Lower lobe of right lung (tissue), 2 donors: ENCODE measurements around the gene STXBP4. TPM values are rescaled to one million over a fixed set of nuclear protein-coding genes. Genes with fewer than 3 reads are reported as not detected.

ENCODE experiments used
- ATAC-seq, 2 donors: fragments of 200-7000 bp; cut with Tn5 transposase; one replicate each; pipeline ENCODE4 v1.9.1; 2020 to 2022; ENCODE audit warnings: mild to moderate bottlenecking in 2 of 2, moderate library complexity in 2 of 2
- DNase-seq: peaks from one replicate; pipeline ENCODE4 v3.0.0-alpha.2; 2020
- H3K27ac ChIP-seq: fragments of 200-600 bp; one replicate; pipeline ENCODE4 v1.8.0; 2022
- H3K27me3 ChIP-seq: fragments of 200-600 bp; one replicate; pipeline ENCODE4 v1.8.0; 2022; ENCODE audit warnings: low read depth
- H3K36me3 ChIP-seq: fragments of 200-600 bp; one replicate; pipeline ENCODE4 v1.8.0; 2022; ENCODE audit warnings: mild to moderate bottlenecking
- H3K4me1 ChIP-seq: fragments of 200-600 bp; one replicate; pipeline ENCODE4 v1.8.0; 2022
- H3K4me3 ChIP-seq: fragments of 200-600 bp; one replicate; pipeline ENCODE4 v1.8.0; 2022; ENCODE audit warnings: mild to moderate bottlenecking
- H3K9me3 ChIP-seq: fragments of 200-600 bp; one replicate; pipeline ENCODE4 v1.8.0; 2022
- CTCF ChIP-seq: fragments of 200-600 bp; IDR thresholded peaks from one replicate; pipeline ENCODE4 v1.8.0; 2022; ENCODE audit warnings: antibody characterized with exemption, mild to moderate bottlenecking
- intact Hi-C: fragments of 100-400 bp; cut with DNase I; formaldehyde crosslinking; loops from one replicate; pipeline ENCODE4 v1.11.0; 2022
- total RNA-seq: library from RNA; stranded (reverse); fragmentation: NEBNext Ultra II Directional; extraction: Animal tissue kit (Norgen Biotek cat#: 25700); gene quantifications from one replicate; pipeline ENCODE4 v1.2.1, GENCODE V29; 2021
- donor health status: DM: no; HTN: yes; CAD: no; lungs with severe emphysema.

STXBP4 gene
- total RNA-seq, 1 donor from 2014 or later = 11.8 TPM

GRCh38 chr17:55210292-55210691 lies 241.7 kb downstream of the STXBP4 start:
- intact Hi-C loops = no loop called here
- TF ChIP-seq CTCF = no peak
- H3K36me3 ChIP-seq = no peaks in the 10 kb centered on the region
- H3K27me3 ChIP-seq = no peaks in the 10 kb centered on the region
- DNase-seq (no peak), ATAC-seq (no peak)
- no peak overlapping the region for H3K27ac ChIP-seq
- H3K4me3 ChIP-seq = no peak overlapping the region
- no peaks in the 10 kb centered on the region for H3K4me1 ChIP-seq
- H3K9me3 ChIP-seq = no peaks in the 10 kb centered on the region

- no peak for TF ChIP-seq CTCF
- no peak overlapping the region for H3K4me3 ChIP-seq
Measured at GRCh38 chr17:55212880-55213279, 244.3 kb downstream of the STXBP4 start.

GRCh38 chr17:55215711-55216110 lies 247.1 kb downstream of the STXBP4 start:
- no peak for TF ChIP-seq CTCF
- Histone ChIP-seq H3K9me3 (no peaks in the 10 kb centered on the region), H3K4me3 (no peak overlapping the region), H3K36me3 (no peaks in the 10 kb centered on the region), H3K27me3 (no peaks in the 10 kb centered on the region), H3K4me1 (no peaks in the 10 kb centered on the region), H3K27ac (no peak overlapping the region)
- ATAC-seq = peak; percentile 92 to 93
- intact Hi-C loops = no loop called here
- DNase-seq = peak; percentile 70

More at GRCh38 chr17:55212880-55213279, 244.3 kb downstream of the STXBP4 start:
- intact Hi-C loops = no loop called here
- no peak for ATAC-seq
- no peak overlapping the region for H3K27ac ChIP-seq
- no peaks in the 10 kb centered on the region for H3K9me3 ChIP-seq
- H3K36me3 ChIP-seq = no peaks in the 10 kb centered on the region
- H3K27me3 ChIP-seq = no peaks in the 10 kb centered on the region
- DNase-seq = no peak
- no peaks in the 10 kb centered on the region for H3K4me1 ChIP-seq

GRCh38 chr17:55216888-55217287 lies 248.3 kb downstream of the STXBP4 start:
- no peaks in the 10 kb centered on the region for H3K9me3 ChIP-seq
- H3K36me3 ChIP-seq = no peaks in the 10 kb centered on the region
- DNase-seq (no peak), ATAC-seq (no peak)
- H3K4me1 ChIP-seq = no peaks in the 10 kb centered on the region
- no peak overlapping the region for H3K4me3 ChIP-seq
- TF ChIP-seq CTCF = no peak
- intact Hi-C loops = no loop called here
- no peak overlapping the region for H3K27ac ChIP-seq
- H3K27me3 ChIP-seq = no peaks in the 10 kb centered on the region

GRCh38 chr17:55219459-55219858 lies 250.9 kb downstream of the STXBP4 start:
- ATAC-seq (no peak), DNase-seq (no peak)
- Histone ChIP-seq H3K4me1 (no peaks in the 10 kb centered on the region), H3K36me3 (no peaks in the 10 kb centered on the region), H3K27ac (no peak overlapping the region), H3K27me3 (no peaks in the 10 kb centered on the region), H3K9me3 (no peaks in the 10 kb centered on the region), H3K4me3 (no peak overlapping the region)
- no peak for TF ChIP-seq CTCF
- intact Hi-C loops = no loop called here

GRCh38 chr17:55219934-55220333 lies 251.4 kb downstream of the STXBP4 start:
- intact Hi-C loops = no loop called here
- TF ChIP-seq CTCF = no peak
- H3K27ac ChIP-seq = no peak overlapping the region
- no peaks in the 10 kb centered on the region for H3K27me3 ChIP-seq
- no peak overlapping the region for H3K4me3 ChIP-seq
- no peak for DNase-seq
- ATAC-seq = no peak
- H3K9me3 ChIP-seq = no peaks in the 10 kb centered on the region
- H3K36me3 ChIP-seq = no peaks in the 10 kb centered on the region
- no peaks in the 10 kb centered on the region for H3K4me1 ChIP-seq
